B cell (primary cell): ENCODE results near the gene RASGEF1B.

Experiments used
- EZH2 ChIP-seq: IDR thresholded peaks from 2 replicates; pipeline ENCODE4 v1.6.1; 2012; ENCODE audit warnings: borderline replicate concordance, low read depth, mild to moderate bottlenecking, moderate library complexity, low read length; ENCODE audit not compliant: insufficient read depth, poor library complexity, severe bottlenecking
- TF ChIP-seq, protein P1 (sequence below): fragments of 200-600 bp; IDR thresholded peaks from one replicate; pipeline ENCODE4 v1.8.0; 2022; ENCODE audit warnings: antibody characterized with exemption, mild to moderate bottlenecking

DNA sequence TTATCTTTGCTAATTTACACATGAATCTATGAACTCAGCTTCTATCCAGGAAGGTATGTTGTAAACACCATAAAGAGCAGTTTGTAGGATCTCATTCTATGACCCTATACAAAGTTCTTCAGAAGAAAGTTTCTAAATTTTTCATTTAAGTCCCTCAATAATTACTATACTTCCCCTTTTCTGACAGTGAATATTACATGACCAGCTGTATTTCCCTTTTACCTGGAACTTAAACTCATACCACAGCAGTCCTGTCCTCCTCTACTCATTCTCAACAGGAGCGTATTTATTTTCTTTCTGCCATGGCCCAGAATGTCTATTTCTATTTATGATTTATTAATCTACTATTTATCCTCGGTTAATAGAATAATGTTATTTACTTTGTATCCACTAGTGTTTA lies 15.8 kb downstream of the RASGEF1B start:
- TF ChIP-seq, protein P1, sequence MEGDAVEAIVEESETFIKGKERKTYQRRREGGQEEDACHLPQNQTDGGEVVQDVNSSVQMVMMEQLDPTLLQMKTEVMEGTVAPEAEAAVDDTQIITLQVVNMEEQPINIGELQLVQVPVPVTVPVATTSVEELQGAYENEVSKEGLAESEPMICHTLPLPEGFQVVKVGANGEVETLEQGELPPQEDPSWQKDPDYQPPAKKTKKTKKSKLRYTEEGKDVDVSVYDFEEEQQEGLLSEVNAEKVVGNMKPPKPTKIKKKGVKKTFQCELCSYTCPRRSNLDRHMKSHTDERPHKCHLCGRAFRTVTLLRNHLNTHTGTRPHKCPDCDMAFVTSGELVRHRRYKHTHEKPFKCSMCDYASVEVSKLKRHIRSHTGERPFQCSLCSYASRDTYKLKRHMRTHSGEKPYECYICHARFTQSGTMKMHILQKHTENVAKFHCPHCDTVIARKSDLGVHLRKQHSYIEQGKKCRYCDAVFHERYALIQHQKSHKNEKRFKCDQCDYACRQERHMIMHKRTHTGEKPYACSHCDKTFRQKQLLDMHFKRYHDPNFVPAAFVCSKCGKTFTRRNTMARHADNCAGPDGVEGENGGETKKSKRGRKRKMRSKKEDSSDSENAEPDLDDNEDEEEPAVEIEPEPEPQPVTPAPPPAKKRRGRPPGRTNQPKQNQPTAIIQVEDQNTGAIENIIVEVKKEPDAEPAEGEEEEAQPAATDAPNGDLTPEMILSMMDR = no peak
- no peak for TF ChIP-seq EZH2
